IMR-90 (cell line): ENCODE data around the gene PRRG1.

Experiments
- BHLHE40 ChIP-seq: fragments of 150-350 bp; IDR thresholded peaks from 2 replicates; pipeline ENCODE4 v1.6.1; 2016; ENCODE audit warnings: mild to moderate bottlenecking, low read depth, low read length
- CEBPB ChIP-seq: IDR thresholded peaks from 2 replicates; pipeline ENCODE4 v1.6.1; 2012; ENCODE audit warnings: low read depth, low read length, improper control_type of control experiment
- FOS ChIP-seq: fragments of 150-350 bp; IDR thresholded peaks from 2 replicates; pipeline ENCODE4 v1.6.1; 2016; ENCODE audit warnings: low read depth, low read length
- MAFK ChIP-seq: IDR thresholded peaks from 2 replicates; pipeline ENCODE4 v1.6.1; 2012; ENCODE audit warnings: low read depth, low read length, improper control_type of control experiment
- MXI1 ChIP-seq: IDR thresholded peaks from 2 replicates; pipeline ENCODE4 v1.6.1; 2012; ENCODE audit warnings: low read depth, mild to moderate bottlenecking, low read length, moderate library complexity, borderline replicate concordance
- POLR2A ChIP-seq: IDR thresholded peaks from 2 replicates; pipeline ENCODE4 v1.6.1; 2012; ENCODE audit warnings: mild to moderate bottlenecking, low read depth, low read length
- RCOR1 ChIP-seq: IDR thresholded peaks from 2 replicates; pipeline ENCODE4 v1.6.1; 2012; ENCODE audit warnings: mild to moderate bottlenecking, low read length, improper control_type of control experiment; ENCODE audit not compliant: insufficient replicate concordance
- RFX5 ChIP-seq: IDR thresholded peaks from 2 replicates; pipeline ENCODE4 v1.8.0; 2012; ENCODE audit warnings: low read depth, mild to moderate bottlenecking, low read length, moderate library complexity
- TF ChIP-seq, protein P1 (sequence below): conservative IDR thresholded peaks from 2 replicates; pipeline ENCODE4 v1.5.1; 2012; ENCODE audit warnings: mild to moderate bottlenecking, low read depth, low read length, improper control_type of control experiment
- TF ChIP-seq, protein P2 (sequence below): fragments of 150-350 bp; IDR thresholded peaks from 2 replicates; pipeline ENCODE4 v1.6.1; 2017; ENCODE audit warnings: mild to moderate bottlenecking, antibody characterized with exemption, low read length, low read depth

DNA sequence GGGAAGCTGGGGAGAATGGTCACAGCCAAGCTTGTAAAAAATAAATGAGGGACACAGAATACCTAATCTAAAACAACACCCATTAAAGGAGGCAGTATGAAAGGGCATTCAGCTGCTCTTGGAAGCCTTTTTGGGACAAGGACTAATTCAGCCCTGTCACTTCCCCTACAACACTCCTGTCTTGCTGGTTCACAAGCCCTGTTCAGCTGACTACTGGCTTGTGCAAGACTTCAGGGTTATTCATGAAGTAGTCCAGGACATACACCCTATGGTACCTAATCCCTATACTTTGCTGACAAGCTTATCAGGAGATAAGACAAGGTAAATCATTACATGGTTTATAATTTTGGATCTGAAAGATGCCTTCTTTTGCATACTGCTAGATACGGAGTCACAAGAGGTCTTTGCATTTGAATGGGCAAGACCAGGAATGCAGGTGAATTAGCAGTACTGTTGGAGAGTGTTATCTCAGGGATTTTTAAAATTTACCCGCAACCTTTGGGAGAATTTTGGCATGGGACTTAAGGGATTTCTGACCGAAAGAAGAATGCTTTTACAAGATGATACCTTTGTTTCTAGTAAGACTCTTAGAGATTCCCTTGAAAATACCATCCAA is 119.1 kb downstream of the PRRG1 start:
- TF ChIP-seq, protein P1, sequence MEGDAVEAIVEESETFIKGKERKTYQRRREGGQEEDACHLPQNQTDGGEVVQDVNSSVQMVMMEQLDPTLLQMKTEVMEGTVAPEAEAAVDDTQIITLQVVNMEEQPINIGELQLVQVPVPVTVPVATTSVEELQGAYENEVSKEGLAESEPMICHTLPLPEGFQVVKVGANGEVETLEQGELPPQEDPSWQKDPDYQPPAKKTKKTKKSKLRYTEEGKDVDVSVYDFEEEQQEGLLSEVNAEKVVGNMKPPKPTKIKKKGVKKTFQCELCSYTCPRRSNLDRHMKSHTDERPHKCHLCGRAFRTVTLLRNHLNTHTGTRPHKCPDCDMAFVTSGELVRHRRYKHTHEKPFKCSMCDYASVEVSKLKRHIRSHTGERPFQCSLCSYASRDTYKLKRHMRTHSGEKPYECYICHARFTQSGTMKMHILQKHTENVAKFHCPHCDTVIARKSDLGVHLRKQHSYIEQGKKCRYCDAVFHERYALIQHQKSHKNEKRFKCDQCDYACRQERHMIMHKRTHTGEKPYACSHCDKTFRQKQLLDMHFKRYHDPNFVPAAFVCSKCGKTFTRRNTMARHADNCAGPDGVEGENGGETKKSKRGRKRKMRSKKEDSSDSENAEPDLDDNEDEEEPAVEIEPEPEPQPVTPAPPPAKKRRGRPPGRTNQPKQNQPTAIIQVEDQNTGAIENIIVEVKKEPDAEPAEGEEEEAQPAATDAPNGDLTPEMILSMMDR, result no peak
- TF ChIP-seq POLR2A (no peak), MAFK (no peak), RCOR1 (no peak), FOS (no peak), CEBPB (no peak), MXI1 (no peak), BHLHE40 (no peak), RFX5 (no peak)
- TF ChIP-seq, protein P2, sequence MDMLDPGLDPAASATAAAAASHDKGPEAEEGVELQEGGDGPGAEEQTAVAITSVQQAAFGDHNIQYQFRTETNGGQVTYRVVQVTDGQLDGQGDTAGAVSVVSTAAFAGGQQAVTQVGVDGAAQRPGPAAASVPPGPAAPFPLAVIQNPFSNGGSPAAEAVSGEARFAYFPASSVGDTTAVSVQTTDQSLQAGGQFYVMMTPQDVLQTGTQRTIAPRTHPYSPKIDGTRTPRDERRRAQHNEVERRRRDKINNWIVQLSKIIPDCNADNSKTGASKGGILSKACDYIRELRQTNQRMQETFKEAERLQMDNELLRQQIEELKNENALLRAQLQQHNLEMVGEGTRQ, result no peak
